SK-N-SH treated with all-trans-retinoic acid at 6 μM for 48 hours (cell line): ENCODE data around the gene STK35.

Experiments
- ATAC-seq: fragments of 200-7000 bp; cut with Tn5 transposase; 3 replicates; pipeline ENCODE4 v1.9.1; 2020; ENCODE audit warnings: mild to moderate bottlenecking, moderate library complexity
- ARNTL ChIP-seq: fragments of 450-650 bp; formaldehyde crosslinking; IDR thresholded peaks from 2 replicates; pipeline ENCODE4 v1.5.0; 2020; ENCODE audit warnings: low read depth, mild to moderate bottlenecking, moderate library complexity, borderline replicate concordance
- BACH2 ChIP-seq: fragments of 250-450 bp; sonication (Bioruptor Pico); IDR thresholded peaks from 2 replicates; pipeline ENCODE4 v1.9.0; 2021; ENCODE audit warnings: mild to moderate bottlenecking, borderline replicate concordance
- ESRRG ChIP-seq: fragments of 250-450 bp; sonication (Bioruptor Pico); IDR thresholded peaks from 2 replicates; pipeline ENCODE4 v1.6.1; 2021; ENCODE audit warnings: mild to moderate bottlenecking
- GLIS3 ChIP-seq: fragments of 250-450 bp; sonication (Bioruptor Pico); IDR thresholded peaks from 2 replicates; pipeline ENCODE4 v1.5.0; 2020; ENCODE audit warnings: mild to moderate bottlenecking, moderate library complexity
- ISL1 ChIP-seq: fragments of 250-450 bp; sonication (Bioruptor Pico); IDR thresholded peaks from 2 replicates; pipeline ENCODE4 v2.1.2; 2022; ENCODE audit warnings: mild to moderate bottlenecking, moderate library complexity
- OSR1 ChIP-seq: fragments of 250-450 bp; sonication (Bioruptor Pico); IDR thresholded peaks from 2 replicates; pipeline ENCODE4 v1.8.0; 2022; ENCODE audit warnings: moderate library complexity, mild to moderate bottlenecking, inconsistent platforms
- PPARA ChIP-seq: fragments of 250-450 bp; sonication (Bioruptor Pico); IDR thresholded peaks from 2 replicates; pipeline ENCODE4 v1.5.0; 2020; ENCODE audit warnings: mild to moderate bottlenecking, borderline replicate concordance
- RARB ChIP-seq: fragments of 250-450 bp; sonication (Bioruptor Pico); IDR thresholded peaks from 2 replicates; pipeline ENCODE4 v1.8.0; 2021; ENCODE audit warnings: mild to moderate bottlenecking, moderate library complexity
- SNAI2 ChIP-seq: fragments of 250-450 bp; sonication (Bioruptor Pico); IDR thresholded peaks from 2 replicates; pipeline ENCODE4 v1.5.0; 2020; ENCODE audit warnings: mild to moderate bottlenecking, moderate library complexity
- TCF4 ChIP-seq: fragments of 250-450 bp; sonication (Bioruptor Pico); IDR thresholded peaks from 2 replicates; pipeline ENCODE4 v1.8.0; 2021; ENCODE audit warnings: mild to moderate bottlenecking, moderate library complexity, borderline replicate concordance
- TOX ChIP-seq: fragments of 250-450 bp; sonication (Bioruptor Pico); IDR thresholded peaks from 2 replicates; pipeline ENCODE4 v1.8.0; 2021; ENCODE audit warnings: mild to moderate bottlenecking, moderate library complexity, borderline replicate concordance
- ZC3H10 ChIP-seq: fragments of 250-450 bp; sonication (Bioruptor Pico); IDR thresholded peaks from 2 replicates; pipeline ENCODE4 v1.5.1; 2021; ENCODE audit warnings: mild to moderate bottlenecking, moderate library complexity
- ZFP3 ChIP-seq: fragments of 250-450 bp; sonication (Bioruptor Pico); IDR thresholded peaks from 2 replicates; pipeline ENCODE4 v1.5.0; 2020; ENCODE audit warnings: mild to moderate bottlenecking, moderate library complexity
- ZFP30 ChIP-seq: fragments of 450-650 bp; formaldehyde crosslinking; IDR thresholded peaks from 2 replicates; pipeline ENCODE4 v1.5.0; 2022; ENCODE audit warnings: mild to moderate bottlenecking, moderate library complexity
- ZNF565 ChIP-seq: fragments of 450-650 bp; formaldehyde crosslinking; conservative IDR thresholded peaks from 2 replicates; pipeline ENCODE4 v1.5.0; 2020; ENCODE audit warnings: low read depth, mild to moderate bottlenecking, moderate library complexity
- ZNF70 ChIP-seq: fragments of 450-650 bp; formaldehyde crosslinking; IDR thresholded peaks from 2 replicates; pipeline ENCODE4 v1.5.0; 2020; ENCODE audit warnings: mild to moderate bottlenecking, moderate library complexity
- ZNF8 ChIP-seq: fragments of 450-650 bp; formaldehyde crosslinking; IDR thresholded peaks from 2 replicates; pipeline ENCODE4 v1.5.0; 2020; ENCODE audit warnings: mild to moderate bottlenecking, moderate library complexity
- TF ChIP-seq, protein P1 (sequence below): fragments of 250-450 bp; sonication (Bioruptor Pico); IDR thresholded peaks from 2 replicates; pipeline ENCODE4 v1.5.0; 2020; ENCODE audit warnings: mild to moderate bottlenecking, moderate library complexity
- TF ChIP-seq, protein P2 (sequence below): fragments of 250-450 bp; sonication (Bioruptor Pico); IDR thresholded peaks from 2 replicates; pipeline ENCODE4 v1.5.1; 2020; ENCODE audit warnings: low read depth, mild to moderate bottlenecking, moderate library complexity
- TF ChIP-seq, protein P3 (sequence below): fragments of 250-450 bp; sonication (Bioruptor Pico); IDR thresholded peaks from 2 replicates; pipeline ENCODE4 v1.8.0; 2020; ENCODE audit warnings: mild to moderate bottlenecking, moderate library complexity, borderline replicate concordance
- TF ChIP-seq, protein P4 (sequence below): fragments of 250-450 bp; sonication (Bioruptor Pico); IDR thresholded peaks from 2 replicates; pipeline ENCODE4 v1.5.1; 2021; ENCODE audit warnings: mild to moderate bottlenecking, moderate library complexity
- TF ChIP-seq, protein P5 (sequence below): fragments of 250-450 bp; sonication (Bioruptor Pico); IDR thresholded peaks from 2 replicates; pipeline ENCODE4 v1.8.0; 2021; ENCODE audit warnings: low read depth, mild to moderate bottlenecking, moderate library complexity, borderline replicate concordance

The STK35 gene

DNA sequence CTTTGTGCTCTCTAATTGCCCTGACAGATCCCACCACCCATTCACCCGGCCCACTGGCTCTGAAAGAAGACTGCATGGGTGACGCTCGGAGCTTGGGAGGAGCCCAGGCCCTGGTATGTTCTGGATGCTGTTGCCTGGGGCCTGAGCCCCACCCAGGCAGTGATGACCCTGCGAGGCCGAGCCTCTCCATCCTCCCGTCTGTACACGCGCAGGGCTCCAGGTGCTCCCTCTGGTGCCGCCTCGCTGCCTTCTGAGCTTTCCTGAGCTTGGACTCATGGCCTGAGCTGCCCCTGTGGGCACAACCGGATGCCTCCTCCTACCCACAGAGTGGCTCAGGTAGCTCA is 61.2 kb downstream of the STK35 start:
- no peak for ATAC-seq
- no peak for TF ChIP-seq ESRRG (CRISPR knock-in tag)
- no peak for TF ChIP-seq ISL1
- no peak for TF ChIP-seq ARNTL (CRISPR knock-in tag)
- no peak for TF ChIP-seq RARB
- no peak for TF ChIP-seq PPARA (CRISPR knock-in tag)
- no peak for TF ChIP-seq ZNF8 (CRISPR knock-in tag)
- TF ChIP-seq ZFP3: no peak
- no peak for TF ChIP-seq BACH2
- TF ChIP-seq, protein P1, sequence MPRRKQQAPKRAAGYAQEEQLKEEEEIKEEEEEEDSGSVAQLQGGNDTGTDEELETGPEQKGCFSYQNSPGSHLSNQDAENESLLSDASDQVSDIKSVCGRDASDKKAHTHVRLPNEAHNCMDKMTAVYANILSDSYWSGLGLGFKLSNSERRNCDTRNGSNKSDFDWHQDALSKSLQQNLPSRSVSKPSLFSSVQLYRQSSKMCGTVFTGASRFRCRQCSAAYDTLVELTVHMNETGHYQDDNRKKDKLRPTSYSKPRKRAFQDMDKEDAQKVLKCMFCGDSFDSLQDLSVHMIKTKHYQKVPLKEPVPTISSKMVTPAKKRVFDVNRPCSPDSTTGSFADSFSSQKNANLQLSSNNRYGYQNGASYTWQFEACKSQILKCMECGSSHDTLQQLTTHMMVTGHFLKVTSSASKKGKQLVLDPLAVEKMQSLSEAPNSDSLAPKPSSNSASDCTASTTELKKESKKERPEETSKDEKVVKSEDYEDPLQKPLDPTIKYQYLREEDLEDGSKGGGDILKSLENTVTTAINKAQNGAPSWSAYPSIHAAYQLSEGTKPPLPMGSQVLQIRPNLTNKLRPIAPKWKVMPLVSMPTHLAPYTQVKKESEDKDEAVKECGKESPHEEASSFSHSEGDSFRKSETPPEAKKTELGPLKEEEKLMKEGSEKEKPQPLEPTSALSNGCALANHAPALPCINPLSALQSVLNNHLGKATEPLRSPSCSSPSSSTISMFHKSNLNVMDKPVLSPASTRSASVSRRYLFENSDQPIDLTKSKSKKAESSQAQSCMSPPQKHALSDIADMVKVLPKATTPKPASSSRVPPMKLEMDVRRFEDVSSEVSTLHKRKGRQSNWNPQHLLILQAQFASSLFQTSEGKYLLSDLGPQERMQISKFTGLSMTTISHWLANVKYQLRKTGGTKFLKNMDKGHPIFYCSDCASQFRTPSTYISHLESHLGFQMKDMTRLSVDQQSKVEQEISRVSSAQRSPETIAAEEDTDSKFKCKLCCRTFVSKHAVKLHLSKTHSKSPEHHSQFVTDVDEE (CRISPR knock-in tag): no peak
- TF ChIP-seq, protein P2, sequence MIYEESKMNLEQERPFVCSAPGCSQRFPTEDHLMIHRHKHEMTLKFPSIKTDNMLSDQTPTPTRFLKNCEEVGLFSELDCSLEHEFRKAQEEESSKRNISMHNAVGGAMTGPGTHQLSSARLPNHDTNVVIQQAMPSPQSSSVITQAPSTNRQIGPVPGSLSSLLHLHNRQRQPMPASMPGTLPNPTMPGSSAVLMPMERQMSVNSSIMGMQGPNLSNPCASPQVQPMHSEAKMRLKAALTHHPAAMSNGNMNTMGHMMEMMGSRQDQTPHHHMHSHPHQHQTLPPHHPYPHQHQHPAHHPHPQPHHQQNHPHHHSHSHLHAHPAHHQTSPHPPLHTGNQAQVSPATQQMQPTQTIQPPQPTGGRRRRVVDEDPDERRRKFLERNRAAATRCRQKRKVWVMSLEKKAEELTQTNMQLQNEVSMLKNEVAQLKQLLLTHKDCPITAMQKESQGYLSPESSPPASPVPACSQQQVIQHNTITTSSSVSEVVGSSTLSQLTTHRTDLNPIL (CRISPR knock-in tag): no peak
- no peak for TF ChIP-seq ZFP30 (CRISPR knock-in tag)
- no peak for TF ChIP-seq ZNF565 (CRISPR knock-in tag)
- no peak for TF ChIP-seq GLIS3 (CRISPR knock-in tag)
- TF ChIP-seq SNAI2 (CRISPR knock-in tag): no peak
- TF ChIP-seq, all 23 proteins: peak for 0

DNA sequence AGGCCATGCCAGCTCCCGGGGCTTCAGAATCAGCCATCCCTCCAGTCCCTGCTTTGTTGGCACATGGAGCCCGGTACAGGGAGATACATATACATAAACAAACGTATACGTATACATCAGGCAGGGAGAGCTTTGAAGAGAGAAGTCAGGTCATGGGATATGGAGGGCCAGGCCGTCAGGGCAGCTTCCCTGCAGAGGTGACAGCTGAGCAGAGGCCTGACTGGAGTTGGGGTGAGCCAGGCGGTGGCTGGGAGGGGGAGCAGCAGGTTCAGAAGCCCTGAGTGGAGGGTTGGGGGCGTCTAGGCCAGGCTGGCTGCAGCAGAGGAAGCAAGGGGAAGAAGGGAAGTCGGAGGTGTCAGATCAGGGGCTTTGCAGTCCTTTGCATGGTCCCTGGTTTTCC is 61.7 kb downstream of the STK35 start:
- ATAC-seq: no peak
- TF ChIP-seq, protein P1 (CRISPR knock-in tag): no peak
- no peak for TF ChIP-seq TOX (CRISPR knock-in tag)
- no peak for TF ChIP-seq ZFP30 (CRISPR knock-in tag)
- no peak for TF ChIP-seq GLIS3 (CRISPR knock-in tag)
- TF ChIP-seq, protein P3, sequence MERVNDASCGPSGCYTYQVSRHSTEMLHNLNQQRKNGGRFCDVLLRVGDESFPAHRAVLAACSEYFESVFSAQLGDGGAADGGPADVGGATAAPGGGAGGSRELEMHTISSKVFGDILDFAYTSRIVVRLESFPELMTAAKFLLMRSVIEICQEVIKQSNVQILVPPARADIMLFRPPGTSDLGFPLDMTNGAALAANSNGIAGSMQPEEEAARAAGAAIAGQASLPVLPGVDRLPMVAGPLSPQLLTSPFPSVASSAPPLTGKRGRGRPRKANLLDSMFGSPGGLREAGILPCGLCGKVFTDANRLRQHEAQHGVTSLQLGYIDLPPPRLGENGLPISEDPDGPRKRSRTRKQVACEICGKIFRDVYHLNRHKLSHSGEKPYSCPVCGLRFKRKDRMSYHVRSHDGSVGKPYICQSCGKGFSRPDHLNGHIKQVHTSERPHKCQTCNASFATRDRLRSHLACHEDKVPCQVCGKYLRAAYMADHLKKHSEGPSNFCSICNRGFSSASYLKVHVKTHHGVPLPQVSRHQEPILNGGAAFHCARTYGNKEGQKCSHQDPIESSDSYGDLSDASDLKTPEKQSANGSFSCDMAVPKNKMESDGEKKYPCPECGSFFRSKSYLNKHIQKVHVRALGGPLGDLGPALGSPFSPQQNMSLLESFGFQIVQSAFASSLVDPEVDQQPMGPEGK (CRISPR knock-in tag): no peak
- TF ChIP-seq, protein P4, sequence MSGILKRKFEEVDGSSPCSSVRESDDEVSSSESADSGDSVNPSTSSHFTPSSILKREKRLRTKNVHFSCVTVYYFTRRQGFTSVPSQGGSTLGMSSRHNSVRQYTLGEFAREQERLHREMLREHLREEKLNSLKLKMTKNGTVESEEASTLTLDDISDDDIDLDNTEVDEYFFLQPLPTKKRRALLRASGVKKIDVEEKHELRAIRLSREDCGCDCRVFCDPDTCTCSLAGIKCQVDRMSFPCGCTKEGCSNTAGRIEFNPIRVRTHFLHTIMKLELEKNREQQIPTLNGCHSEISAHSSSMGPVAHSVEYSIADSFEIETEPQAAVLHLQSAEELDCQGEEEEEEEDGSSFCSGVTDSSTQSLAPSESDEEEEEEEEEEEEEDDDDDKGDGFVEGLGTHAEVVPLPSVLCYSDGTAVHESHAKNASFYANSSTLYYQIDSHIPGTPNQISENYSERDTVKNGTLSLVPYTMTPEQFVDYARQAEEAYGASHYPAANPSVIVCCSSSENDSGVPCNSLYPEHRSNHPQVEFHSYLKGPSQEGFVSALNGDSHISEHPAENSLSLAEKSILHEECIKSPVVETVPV (CRISPR knock-in tag): no peak
- TF ChIP-seq ZNF8 (CRISPR knock-in tag): no peak
- TF ChIP-seq, protein P5, sequence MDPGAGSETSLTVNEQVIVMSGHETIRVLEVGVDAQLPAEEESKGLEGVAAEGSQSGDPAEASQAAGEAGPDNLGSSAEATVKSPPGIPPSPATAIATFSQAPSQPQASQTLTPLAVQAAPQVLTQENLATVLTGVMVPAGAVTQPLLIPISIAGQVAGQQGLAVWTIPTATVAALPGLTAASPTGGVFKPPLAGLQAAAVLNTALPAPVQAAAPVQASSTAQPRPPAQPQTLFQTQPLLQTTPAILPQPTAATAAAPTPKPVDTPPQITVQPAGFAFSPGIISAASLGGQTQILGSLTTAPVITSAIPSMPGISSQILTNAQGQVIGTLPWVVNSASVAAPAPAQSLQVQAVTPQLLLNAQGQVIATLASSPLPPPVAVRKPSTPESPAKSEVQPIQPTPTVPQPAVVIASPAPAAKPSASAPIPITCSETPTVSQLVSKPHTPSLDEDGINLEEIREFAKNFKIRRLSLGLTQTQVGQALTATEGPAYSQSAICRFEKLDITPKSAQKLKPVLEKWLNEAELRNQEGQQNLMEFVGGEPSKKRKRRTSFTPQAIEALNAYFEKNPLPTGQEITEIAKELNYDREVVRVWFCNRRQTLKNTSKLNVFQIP (CRISPR knock-in tag): no peak
- no peak for TF ChIP-seq PPARA (CRISPR knock-in tag)
- no peak for TF ChIP-seq ISL1
- TF ChIP-seq ZNF565 (CRISPR knock-in tag): no peak
- TF ChIP-seq SNAI2 (CRISPR knock-in tag): no peak
- no peak for TF ChIP-seq OSR1 (CRISPR knock-in tag)
- TF ChIP-seq RARB: no peak
- TF ChIP-seq TCF4 (CRISPR knock-in tag): no peak
- no peak for TF ChIP-seq ZC3H10 (CRISPR knock-in tag)
- TF ChIP-seq, protein P2 (CRISPR knock-in tag): no peak
- TF ChIP-seq ZNF70 (CRISPR knock-in tag): no peak
